Colonic mucosa (tissue), 4 donors: ENCODE results near the gene ZNF609. TPM values are rescaled to one million over a fixed set of nuclear protein-coding genes. Genes with fewer than 3 reads are reported as not detected.

Source experiments
- DNase-seq: peaks from one replicate; pipeline ENCODE4 v3.0.0-alpha.2; 2020
- H3K27ac ChIP-seq: fragments of 200-600 bp; one replicate; pipeline ENCODE4 v1.8.0; 2021
- H3K27me3 ChIP-seq: fragments of 200-600 bp; one replicate; pipeline ENCODE4 v1.8.0; 2021
- H3K36me3 ChIP-seq: fragments of 200-600 bp; one replicate; pipeline ENCODE4 v1.8.0; 2021
- H3K4me1 ChIP-seq: fragments of 200-600 bp; one replicate; pipeline ENCODE4 v1.8.0; 2021; ENCODE audit warnings: mild to moderate bottlenecking
- H3K4me3 ChIP-seq: fragments of 200-600 bp; one replicate; pipeline ENCODE4 v1.8.0; 2021
- H3K9ac ChIP-seq, 2 donors: one replicate each; pipeline ENCODE4 v1.7.0; 2013; ENCODE audit warnings: control low read depth in 2 of 2, low read depth in 2 of 2, low read length in 2 of 2
- H3K9me3 ChIP-seq: fragments of 200-600 bp; one replicate; pipeline ENCODE4 v1.8.0; 2021
- intact Hi-C: fragments of 100-400 bp; cut with DNase I; formaldehyde crosslinking; loops from one replicate; pipeline ENCODE4 v1.14.1; 2022
- total RNA-seq, 2 donors: library from RNA; stranded (reverse); fragmentation: NEBNext Ultra II Directional in 1 of 2; extraction: Animal tissue kit (Norgen Biotek cat#: 25700) in 1 of 2; gene quantifications; one replicate each; pipeline ENCODE4 v1.2.1, GENCODE V29; 2021
- TF ChIP-seq, protein P1 (sequence below): fragments of 200-600 bp; IDR thresholded peaks from one replicate; pipeline ENCODE4 v1.8.0; 2022; ENCODE audit warnings: antibody characterized with exemption, mild to moderate bottlenecking
- donor health status: healthy.
- donor health status: DM: no; HTN: no; CAD: no.
- donor health status: DM: no; HTN: no; CAD: no.

ZNF609 gene, protein sequence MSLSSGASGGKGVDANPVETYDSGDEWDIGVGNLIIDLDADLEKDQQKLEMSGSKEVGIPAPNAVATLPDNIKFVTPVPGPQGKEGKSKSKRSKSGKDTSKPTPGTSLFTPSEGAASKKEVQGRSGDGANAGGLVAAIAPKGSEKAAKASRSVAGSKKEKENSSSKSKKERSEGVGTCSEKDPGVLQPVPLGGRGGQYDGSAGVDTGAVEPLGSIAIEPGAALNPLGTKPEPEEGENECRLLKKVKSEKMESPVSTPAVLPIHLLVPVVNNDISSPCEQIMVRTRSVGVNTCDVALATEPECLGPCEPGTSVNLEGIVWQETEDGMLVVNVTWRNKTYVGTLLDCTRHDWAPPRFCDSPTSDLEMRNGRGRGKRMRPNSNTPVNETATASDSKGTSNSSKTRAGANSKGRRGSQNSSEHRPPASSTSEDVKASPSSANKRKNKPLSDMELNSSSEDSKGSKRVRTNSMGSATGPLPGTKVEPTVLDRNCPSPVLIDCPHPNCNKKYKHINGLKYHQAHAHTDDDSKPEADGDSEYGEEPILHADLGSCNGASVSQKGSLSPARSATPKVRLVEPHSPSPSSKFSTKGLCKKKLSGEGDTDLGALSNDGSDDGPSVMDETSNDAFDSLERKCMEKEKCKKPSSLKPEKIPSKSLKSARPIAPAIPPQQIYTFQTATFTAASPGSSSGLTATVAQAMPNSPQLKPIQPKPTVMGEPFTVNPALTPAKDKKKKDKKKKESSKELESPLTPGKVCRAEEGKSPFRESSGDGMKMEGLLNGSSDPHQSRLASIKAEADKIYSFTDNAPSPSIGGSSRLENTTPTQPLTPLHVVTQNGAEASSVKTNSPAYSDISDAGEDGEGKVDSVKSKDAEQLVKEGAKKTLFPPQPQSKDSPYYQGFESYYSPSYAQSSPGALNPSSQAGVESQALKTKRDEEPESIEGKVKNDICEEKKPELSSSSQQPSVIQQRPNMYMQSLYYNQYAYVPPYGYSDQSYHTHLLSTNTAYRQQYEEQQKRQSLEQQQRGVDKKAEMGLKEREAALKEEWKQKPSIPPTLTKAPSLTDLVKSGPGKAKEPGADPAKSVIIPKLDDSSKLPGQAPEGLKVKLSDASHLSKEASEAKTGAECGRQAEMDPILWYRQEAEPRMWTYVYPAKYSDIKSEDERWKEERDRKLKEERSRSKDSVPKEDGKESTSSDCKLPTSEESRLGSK (N-terminal part only)
- 10 to 100 TPM; 24.5 to 24.8 TPM for total RNA-seq

DNA sequence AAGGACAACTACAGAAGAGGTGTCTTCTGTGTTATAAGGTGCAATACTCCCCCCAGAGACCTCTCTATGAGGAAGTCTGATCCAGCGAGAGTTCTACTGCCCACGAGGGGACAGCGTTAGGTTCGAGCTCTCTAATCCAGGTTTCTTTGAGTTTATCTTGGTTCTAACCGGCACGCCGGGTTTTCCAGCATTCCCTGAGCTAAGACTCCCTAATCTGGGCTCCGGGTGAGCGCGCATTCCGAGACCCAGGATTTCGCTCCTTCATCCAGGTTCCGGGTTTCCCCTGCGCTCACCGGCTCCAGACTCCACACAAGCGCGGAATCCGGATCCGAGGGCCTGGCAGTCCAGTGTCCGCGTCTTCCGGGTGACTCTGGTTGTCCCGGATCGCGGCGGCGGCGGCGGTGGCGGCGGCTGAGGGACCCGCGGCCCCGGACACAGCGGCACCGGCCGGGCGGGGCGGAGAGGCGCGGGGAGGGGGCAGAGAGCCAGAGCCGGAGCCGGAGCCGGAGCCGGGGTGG lies at the start of gene ZNF609:
Gene ZNF609 (plus strand): TSS at position 373 of the 518 bp plus-strand sequence. CDS start 38,842 bp downstream, outside the sequence.
- Histone ChIP-seq H3K27ac (peak within 1 kb of the TSS; percentile 63), H3K9me3 (no peaks in the 10 kb centered on the region), H3K27me3 (no peaks in the 10 kb centered on the region), H3K36me3 (no peaks in the 10 kb centered on the region), H3K4me1 (peaks cover 3% of the 10 kb centered on the region), H3K9ac (peak within 1 kb of the TSS; percentile 58 to 76), H3K4me3 (peak within 1 kb of the TSS; percentile 47)
- peak; percentile 99 for DNase-seq
- intact Hi-C loops = no loop called here
- TF ChIP-seq, protein P1, sequence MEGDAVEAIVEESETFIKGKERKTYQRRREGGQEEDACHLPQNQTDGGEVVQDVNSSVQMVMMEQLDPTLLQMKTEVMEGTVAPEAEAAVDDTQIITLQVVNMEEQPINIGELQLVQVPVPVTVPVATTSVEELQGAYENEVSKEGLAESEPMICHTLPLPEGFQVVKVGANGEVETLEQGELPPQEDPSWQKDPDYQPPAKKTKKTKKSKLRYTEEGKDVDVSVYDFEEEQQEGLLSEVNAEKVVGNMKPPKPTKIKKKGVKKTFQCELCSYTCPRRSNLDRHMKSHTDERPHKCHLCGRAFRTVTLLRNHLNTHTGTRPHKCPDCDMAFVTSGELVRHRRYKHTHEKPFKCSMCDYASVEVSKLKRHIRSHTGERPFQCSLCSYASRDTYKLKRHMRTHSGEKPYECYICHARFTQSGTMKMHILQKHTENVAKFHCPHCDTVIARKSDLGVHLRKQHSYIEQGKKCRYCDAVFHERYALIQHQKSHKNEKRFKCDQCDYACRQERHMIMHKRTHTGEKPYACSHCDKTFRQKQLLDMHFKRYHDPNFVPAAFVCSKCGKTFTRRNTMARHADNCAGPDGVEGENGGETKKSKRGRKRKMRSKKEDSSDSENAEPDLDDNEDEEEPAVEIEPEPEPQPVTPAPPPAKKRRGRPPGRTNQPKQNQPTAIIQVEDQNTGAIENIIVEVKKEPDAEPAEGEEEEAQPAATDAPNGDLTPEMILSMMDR = no peak

DNA sequence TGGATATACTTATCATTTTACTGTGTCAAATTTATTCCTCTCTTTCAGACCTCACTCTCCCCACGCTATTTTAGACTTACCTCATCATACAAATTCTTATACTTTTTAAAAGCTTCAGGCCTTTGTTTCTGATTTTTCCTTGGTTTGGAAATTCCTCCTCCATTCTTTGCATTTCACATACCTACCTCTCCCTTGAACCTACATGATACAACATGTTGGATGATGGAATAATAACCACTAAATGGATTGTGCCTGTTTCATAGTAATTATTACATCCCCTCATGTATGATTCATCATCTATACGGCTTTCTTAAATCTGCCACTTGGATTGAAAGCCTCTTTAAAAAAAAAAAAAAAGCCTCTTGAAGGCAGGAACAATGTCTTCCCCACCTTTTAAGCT lies 48.2 kb upstream of the ZNF609 start:
- H3K27me3 ChIP-seq = no peaks in the 10 kb centered on the region
- TF ChIP-seq, protein P1 = no peak
- intact Hi-C loops = no loop called here
- no peaks in the 10 kb centered on the region for H3K9me3 ChIP-seq
- peaks cover 9% of the 10 kb centered on the region for H3K36me3 ChIP-seq
- H3K4me3 ChIP-seq = no peak overlapping the region
- DNase-seq = no peak
- no peak overlapping the region for H3K9ac ChIP-seq
- H3K27ac ChIP-seq = no peak overlapping the region
- H3K4me1 ChIP-seq = no peaks in the 10 kb centered on the region

DNA sequence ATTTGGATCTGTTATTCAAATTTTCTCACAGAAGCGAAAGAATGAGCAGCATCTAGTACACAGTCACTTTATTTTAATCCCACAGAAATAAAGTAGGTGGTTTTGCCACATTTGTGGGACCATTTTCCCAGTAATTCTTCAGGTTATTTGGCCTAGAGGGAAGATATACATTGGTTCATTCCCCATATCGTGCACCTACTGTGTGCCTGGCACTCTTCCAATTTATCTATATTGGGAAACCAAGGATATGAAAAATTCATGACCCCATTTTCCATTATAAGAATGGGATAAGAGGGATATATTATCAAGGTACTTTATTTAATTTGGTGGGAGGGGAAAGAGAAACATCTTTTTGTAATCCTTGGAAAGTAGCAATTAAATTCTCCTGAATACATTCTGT lies 37.7 kb upstream of the ZNF609 start:
- intact Hi-C loops = loop anchor here (10.0 kb wide), 2 partner anchors 232 to 262 kb away; no protein-coding TSS in a partner anchor
- TF ChIP-seq, protein P1 = no peak
- no peak for DNase-seq
- Histone ChIP-seq H3K36me3 (peaks cover 12% of the 10 kb centered on the region), H3K27ac (no peak overlapping the region), H3K9me3 (no peaks in the 10 kb centered on the region), H3K4me1 (no peaks in the 10 kb centered on the region), H3K9ac (no peak overlapping the region), H3K27me3 (no peaks in the 10 kb centered on the region), H3K4me3 (no peak overlapping the region)

DNA sequence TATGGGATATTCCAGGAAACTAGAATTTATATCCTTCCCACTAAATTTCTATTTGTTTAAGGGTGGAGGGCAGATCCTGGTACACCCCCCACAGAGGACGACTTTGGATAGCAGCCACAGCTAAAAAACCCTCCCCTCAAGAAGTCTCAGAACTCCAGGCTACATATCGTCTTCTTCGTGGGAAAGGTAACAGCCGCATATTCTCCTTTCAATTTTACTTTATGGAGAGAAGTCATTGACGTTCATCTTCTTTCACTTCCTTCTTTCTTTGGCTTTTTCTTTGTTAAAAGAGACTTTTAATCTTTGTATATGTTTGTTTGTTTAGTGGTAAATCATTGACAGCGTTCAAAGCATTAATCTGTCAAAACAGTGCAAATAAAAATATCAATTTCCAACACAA lies 36.4 kb upstream of the ZNF609 start:
- Histone ChIP-seq H3K4me1 (no peaks in the 10 kb centered on the region), H3K27me3 (no peaks in the 10 kb centered on the region), H3K4me3 (no peak overlapping the region), H3K9me3 (no peaks in the 10 kb centered on the region), H3K36me3 (peaks cover 7% of the 10 kb centered on the region), H3K27ac (no peak overlapping the region), H3K9ac (no peak overlapping the region)
- TF ChIP-seq, protein P1 = no peak
- intact Hi-C loops = loop anchor here (10.0 kb wide), 2 partner anchors 231 to 261 kb away; no protein-coding TSS in a partner anchor
- DNase-seq = no peak

DNA sequence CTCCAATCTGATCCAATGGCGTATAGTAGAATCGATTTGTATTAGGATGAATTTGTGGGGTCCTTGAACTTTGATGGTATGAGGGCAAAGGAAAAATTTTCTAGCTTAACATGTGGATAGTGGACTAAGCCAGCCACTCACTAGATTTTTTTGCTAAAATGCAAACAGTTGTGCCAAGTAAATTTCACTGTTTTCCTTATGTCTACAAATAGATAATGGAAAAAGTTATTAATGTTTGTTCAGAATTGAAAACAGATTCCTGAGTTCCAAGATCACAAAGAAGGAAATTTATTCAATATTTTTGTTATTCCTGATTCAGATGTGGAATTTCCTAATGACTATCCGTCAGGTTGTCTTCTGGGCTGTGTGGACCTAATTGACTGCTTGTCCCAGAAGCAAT lies 35.2 kb upstream of the ZNF609 start:
- Histone ChIP-seq H3K27ac (no peak overlapping the region), H3K36me3 (no peaks in the 10 kb centered on the region), H3K27me3 (no peaks in the 10 kb centered on the region), H3K4me1 (no peaks in the 10 kb centered on the region), H3K4me3 (no peak overlapping the region), H3K9ac (no peak overlapping the region), H3K9me3 (no peaks in the 10 kb centered on the region)
- DNase-seq = no peak
- intact Hi-C loops = loop anchor here (10.0 kb wide), 2 partner anchors 230 to 260 kb away; no protein-coding TSS in a partner anchor
- TF ChIP-seq, protein P1 = no peak
